HG02623 (cell line): ENCODE data around the gene ILF3.
A peak's percentile ranks its signal among the peaks of the same experiment; 100 is the strongest.

Source experiments
- ATAC-seq: cut with Tn5 transposase; IDR thresholded peaks from one replicate; pipeline ENCODE4 v1.9.1; 2021; ENCODE audit warnings: moderate library complexity; ENCODE audit not compliant: unreplicated experiment

The ILF3 gene

GRCh38 chr19:10653732-10654609 is at the start of gene ILF3:
Gene ILF3, plus strand, starts transcription at chr19:10654346. Its CDS starts 16,260 bp downstream, at chr19:10670606.
- ATAC-seq, result peak; percentile 65

GRCh38 chr19:10604460-10604980 is 49.6 kb upstream of the ILF3 start:
- ATAC-seq, result no peak

- ATAC-seq, result no peak
Measured at GRCh38 chr19:10611907-10612306, 42.2 kb upstream of the ILF3 start.

- no peak for ATAC-seq
Measured at GRCh38 chr19:10612499-10613119, 41.5 kb upstream of the ILF3 start.

- ATAC-seq, result no peak
Measured at GRCh38 chr19:10615429-10616023, 38.6 kb upstream of the ILF3 start.

- ATAC-seq, result no peak
Measured at GRCh38 chr19:10617409-10618121, 36.6 kb upstream of the ILF3 start.

- ATAC-seq, result no peak
Measured at GRCh38 chr19:10618846-10619245, 35.3 kb upstream of the ILF3 start.

GRCh38 chr19:10620786-10621185 is 33.4 kb upstream of the ILF3 start:
- no peak for ATAC-seq

- ATAC-seq, result no peak
Measured at GRCh38 chr19:10621966-10622365, 32.2 kb upstream of the ILF3 start.

GRCh38 chr19:10624585-10624984 is 29.6 kb upstream of the ILF3 start:
- ATAC-seq, result no peak

- no peak for ATAC-seq
Measured at GRCh38 chr19:10625003-10625761, 29.0 kb upstream of the ILF3 start, which contains the start of gene SLC44A2. Gene SLC44A2, plus strand, starts transcription at chr19:10625553. Its CDS starts 81 bp downstream, at chr19:10625634.

GRCh38 chr19:10625762-10626138 is 28.4 kb upstream of the ILF3 start:
- ATAC-seq, result no peak

GRCh38 chr19:10631874-10632273 is 22.3 kb upstream of the ILF3 start:
- no peak for ATAC-seq

GRCh38 chr19:10634430-10634829 is 19.7 kb upstream of the ILF3 start:
- no peak for ATAC-seq

- no peak for ATAC-seq
Measured at GRCh38 chr19:10634963-10635362, 19.2 kb upstream of the ILF3 start.

- no peak for ATAC-seq
Measured at GRCh38 chr19:10636304-10636972, 17.7 kb upstream of the ILF3 start.

- ATAC-seq, result no peak
Measured at GRCh38 chr19:10637894-10638293, 16.3 kb upstream of the ILF3 start.

GRCh38 chr19:10639836-10640235 is 14.3 kb upstream of the ILF3 start:
- no peak for ATAC-seq

GRCh38 chr19:10640361-10640760 is 13.8 kb upstream of the ILF3 start:
- ATAC-seq, result no peak

GRCh38 chr19:10641248-10641647 is 12.9 kb upstream of the ILF3 start:
- no peak for ATAC-seq
